IMR-90 (cell line): ENCODE results near the gene PID1. TPM values are rescaled to one million over a fixed set of nuclear protein-coding genes. Genes with fewer than 3 reads are reported as not detected.

Source experiments
- ATAC-seq: fragments of 200-7000 bp; cut with Tn5 transposase; 2 replicates; pipeline ENCODE4 v1.9.1; 2020; ENCODE audit warnings: low read depth, mild to moderate bottlenecking, moderate library complexity
- BruUV-seq: library from RNA; stranded (reverse); fragments of 400-500 nt; replicated peaks from 2 replicates; lab custom pipeline; 2021; lab: Mats Ljungman, UMichigan
- CTCF ChIA-PET: fragments of 300-600 bp; formaldehyde crosslinking; extraction: SDS; loops from one replicate; lab custom pipeline; 2021; ENCODE audit warnings: antibody characterized with exemption; lab: Yijun Ruan, JAX
- POLR2A ChIA-PET: fragments of 300-600 bp; sonication (Branson Sonifier 250); formaldehyde crosslinking; loops from one replicate; lab custom pipeline; 2022; ENCODE audit warnings: antibody characterized with exemption; ENCODE audit not compliant: unreplicated experiment; lab: Charles Lee
- DNase-seq: peaks from one replicate; pipeline ENCODE4 v3.0.0; 2013
- H2AFZ ChIP-seq: replicated peaks from 2 replicates; pipeline ENCODE3; 2013; ENCODE audit warnings: low read length, mild to moderate bottlenecking; ENCODE audit not compliant: poor library complexity
- H2AK5ac ChIP-seq: 2 replicates; pipeline ENCODE4 v1.6.1; 2013; ENCODE audit warnings: low read depth, low read length, inconsistent platforms
- H2AK9ac ChIP-seq: replicated peaks from 2 replicates; pipeline ENCODE3; 2013; ENCODE audit warnings: mild to moderate bottlenecking, low read depth, low read length, moderate library complexity; ENCODE audit not compliant: poor library complexity
- H2BK120ac ChIP-seq: 2 replicates; pipeline ENCODE4 v1.6.1; 2013; ENCODE audit warnings: low read depth, low read length, inconsistent platforms
- H2BK15ac ChIP-seq: 3 replicates; pipeline ENCODE4 v1.6.1; 2013; ENCODE audit warnings: low read depth, low read length, inconsistent platforms
- H2BK20ac ChIP-seq: 2 replicates; pipeline ENCODE4 v1.6.1; 2013; ENCODE audit warnings: low read depth, mild to moderate bottlenecking, inconsistent platforms, low read length, moderate library complexity
- H2BK5ac ChIP-seq: 2 replicates; pipeline ENCODE4 v1.6.1; 2013; ENCODE audit warnings: mild to moderate bottlenecking, low read depth, low read length, inconsistent platforms; ENCODE audit not compliant: poor library complexity, severe bottlenecking
- H3K14ac ChIP-seq: replicated peaks from 2 replicates; pipeline ENCODE4 v1.6.1; 2013; ENCODE audit warnings: low read depth, low read length, inconsistent platforms
- H3K18ac ChIP-seq: 2 replicates; pipeline ENCODE4 v1.6.1; 2013; ENCODE audit warnings: low read depth, low read length, control low read depth
- H3K23ac ChIP-seq: 2 replicates; pipeline ENCODE4 v1.6.1; 2013; ENCODE audit warnings: low read depth, low read length, inconsistent platforms
- H3K27ac ChIP-seq: 2 replicates; pipeline ENCODE4 v1.5.1; 2013; ENCODE audit warnings: mild to moderate bottlenecking, control low read depth, low read length; ENCODE audit not compliant: insufficient read depth
- H3K27me3 ChIP-seq: 2 replicates; pipeline ENCODE4 v1.6.1; 2013; ENCODE audit warnings: low read length; ENCODE audit not compliant: control insufficient read depth, insufficient read depth
- H3K36me3 ChIP-seq: 2 replicates; pipeline ENCODE4 v1.6.1; 2013; ENCODE audit warnings: low read length, mixed read lengths; ENCODE audit not compliant: control insufficient read depth, insufficient read depth
- H3K4ac ChIP-seq: 2 replicates; pipeline ENCODE4 v1.6.1; 2013; ENCODE audit warnings: low read depth, low read length, inconsistent platforms
- H3K4me1 ChIP-seq: 2 replicates; pipeline ENCODE4 v1.6.1; 2013; ENCODE audit warnings: low read length, mixed read lengths; ENCODE audit not compliant: control insufficient read depth, insufficient read depth
- H3K4me2 ChIP-seq: 2 replicates; pipeline ENCODE4 v1.6.1; 2013; ENCODE audit warnings: low read depth, mild to moderate bottlenecking, control low read depth, low read length, moderate library complexity
- H3K4me3 ChIP-seq: 2 replicates; pipeline ENCODE4 v1.5.1; 2013; ENCODE audit warnings: low read depth, mild to moderate bottlenecking, control low read depth, low read length, moderate library complexity; ENCODE audit not compliant: insufficient read depth
- H3K56ac ChIP-seq: 2 replicates; pipeline ENCODE4 v1.6.1; 2013; ENCODE audit warnings: low read length, inconsistent platforms; ENCODE audit not compliant: insufficient read depth; ENCODE audit errors: extremely low read depth
- H3K79me1 ChIP-seq, 2 experiments: 2 replicates each; pipeline ENCODE4 v1.6.1; 2013; ENCODE audit warnings: low read length in 2 of 2, inconsistent platforms in 1 of 2, low read depth in 1 of 2
- H3K9ac ChIP-seq: 2 replicates; pipeline ENCODE4 v1.6.1; 2013; ENCODE audit warnings: low read depth, low read length, control low read depth
- H3K9me1 ChIP-seq: 2 replicates; pipeline ENCODE4 v1.6.1; 2013; ENCODE audit warnings: low read length, inconsistent platforms; ENCODE audit not compliant: insufficient read depth
- H3K9me3 ChIP-seq: 2 replicates; pipeline ENCODE4 v1.6.1; 2013; ENCODE audit warnings: low read length; ENCODE audit not compliant: control insufficient read depth, insufficient read depth
- H4K20me1 ChIP-seq: 2 replicates; pipeline ENCODE4 v1.6.1; 2013; ENCODE audit warnings: low read length, inconsistent platforms; ENCODE audit not compliant: insufficient read depth
- H4K5ac ChIP-seq: 2 replicates; pipeline ENCODE4 v1.6.1; 2013; ENCODE audit warnings: mild to moderate bottlenecking, low read depth, low read length, control low read depth
- H4K8ac ChIP-seq, 2 experiments: 2 replicates each; pipeline ENCODE4 v1.6.1; 2013; ENCODE audit warnings: low read depth in 2 of 2, low read length in 2 of 2, control low read depth in 1 of 2, inconsistent platforms in 1 of 2
- H4K91ac ChIP-seq: 2 replicates; pipeline ENCODE4 v1.6.1; 2013; ENCODE audit warnings: low read depth, low read length, inconsistent platforms; ENCODE audit not compliant: insufficient read depth
- CHD1 ChIP-seq: IDR thresholded peaks from 2 replicates; pipeline ENCODE4 v1.6.1; 2012; ENCODE audit warnings: low read depth, low read length, improper control_type of control experiment
- FOS ChIP-seq: fragments of 150-350 bp; IDR thresholded peaks from 2 replicates; pipeline ENCODE4 v1.6.1; 2016; ENCODE audit warnings: low read depth, low read length
- MAFK ChIP-seq: IDR thresholded peaks from 2 replicates; pipeline ENCODE4 v1.6.1; 2012; ENCODE audit warnings: low read depth, low read length, improper control_type of control experiment
- MAZ ChIP-seq: IDR thresholded peaks from 2 replicates; pipeline ENCODE4 v1.6.1; 2012; ENCODE audit warnings: low read depth, mild to moderate bottlenecking, low read length, improper control_type of control experiment, moderate library complexity, borderline replicate concordance
- NFE2L2 ChIP-seq: fragments of 150-350 bp; IDR thresholded peaks from 2 replicates; pipeline ENCODE4 v1.6.1; 2016; ENCODE audit warnings: low read depth, mild to moderate bottlenecking, low read length
- RCOR1 ChIP-seq: IDR thresholded peaks from 2 replicates; pipeline ENCODE4 v1.6.1; 2012; ENCODE audit warnings: mild to moderate bottlenecking, low read length, improper control_type of control experiment; ENCODE audit not compliant: insufficient replicate concordance
- RFX5 ChIP-seq: IDR thresholded peaks from 2 replicates; pipeline ENCODE4 v1.8.0; 2012; ENCODE audit warnings: low read depth, mild to moderate bottlenecking, low read length, moderate library complexity
- WGBS, 2 experiments: methylation state at CpG; one replicate each; pipeline versions ENCODE4 v1.1.5 to v1.1.7; 2013; ENCODE audit warnings: missing lambda C conversion rate in 2 of 2; ENCODE audit not compliant: insufficient read length in 1 of 2; ENCODE audit errors: extremely low coverage in 2 of 2; 5-methylcytosine and 5-hydroxymethylcytosine counted together
- dilution Hi-C: fragments of 300-500 bp; cut with HindIII; formaldehyde crosslinking; loops from one replicate; pipeline ENCODE4 v1.14.3; 2018; ENCODE audit warnings: low sequenced_read_pairs; ENCODE audit not compliant: unreplicated experiment
- in situ Hi-C: fragments of 300-500 bp; cut with MboI; formaldehyde crosslinking; loops from 3 replicates; pipeline ENCODE4 v1.14.3; 2019; ENCODE audit warnings: low sequenced_read_pairs, inconsistent platforms, mixed read lengths
- intact Hi-C: fragments of 100-400 bp; cut with micrococcal nuclease; formaldehyde crosslinking; loops from 2 replicates; pipeline ENCODE4 v1.10.0; 2022
- polyA plus RNA-seq, 3 experiments: library from polyadenylated mRNA; depleted of rRNA; stranded (reverse); fragments of >200 nt; gene quantifications; 2 replicates each; pipeline ENCODE4 v1.2.3, GENCODE V29; 2012; ENCODE audit warnings: low replicate concordance in 1 of 3
- total RNA-seq: library from RNA; depleted of rRNA; stranded (reverse); fragments of >200 nt; gene quantifications from 2 replicates; pipeline ENCODE4 v1.2.3, GENCODE V29; 2012

Gene PID1
- total and polyA plus RNA-seq, 2 of the 4 experiments (the other 2 are of a cell fraction) = 0.90 to 1.9 TPM

GRCh38 chr2:229296536-229296935 is 25.4 kb upstream of the PID1 start:
- ChIA-PET POLR2A (no interaction called here), CTCF (no interaction called here)
- no peak for ATAC-seq
- H3K4ac ChIP-seq = no peak overlapping the region
- no peaks in the 10 kb centered on the region for H4K20me1 ChIP-seq
- H2BK20ac ChIP-seq = no peak overlapping the region
- in situ Hi-C loops = no loop called here
- H3K27me3 ChIP-seq = no peaks in the 10 kb centered on the region
- no peak overlapping the region for H3K18ac ChIP-seq
- no peak overlapping the region for H3K27ac ChIP-seq
- H2AFZ ChIP-seq = no peak overlapping the region
- no peaks in the 10 kb centered on the region for H3K4me1 ChIP-seq
- intact Hi-C loops = no loop called here
- no peak overlapping the region for H4K8ac ChIP-seq
- no peak overlapping the region for H3K4me2 ChIP-seq
- no peak overlapping the region for H3K14ac ChIP-seq
- no TSS peak for BruUV-seq
- H3K79me1 ChIP-seq = no peaks in the 10 kb centered on the region
- H2AK9ac ChIP-seq = no peak overlapping the region
- no peaks in the 10 kb centered on the region for H3K9me1 ChIP-seq
- H4K91ac ChIP-seq = no peak overlapping the region
- H2AK5ac ChIP-seq = no peak overlapping the region
- H3K9ac ChIP-seq = no peak overlapping the region
- no peak overlapping the region for H4K5ac ChIP-seq
- H3K36me3 ChIP-seq = no peaks in the 10 kb centered on the region
- TF ChIP-seq RFX5 = no peak
- no peak for TF ChIP-seq RCOR1
- TF ChIP-seq NFE2L2 = no peak
- TF ChIP-seq CHD1 = no peak
- no peak for TF ChIP-seq MAZ
- TF ChIP-seq MAFK = no peak
- no peak for TF ChIP-seq FOS
- no peak for DNase-seq
- no peak overlapping the region for H2BK5ac ChIP-seq
- H3K4me3 ChIP-seq = no peak overlapping the region
- H3K23ac ChIP-seq = no peak overlapping the region
- no peak overlapping the region for H2BK15ac ChIP-seq
- dilution Hi-C loops = no loop called here
- no peak overlapping the region for H3K56ac ChIP-seq
- H2BK120ac ChIP-seq = no peak overlapping the region
- H3K9me3 ChIP-seq = peaks cover 1% of the 10 kb centered on the region; the same call in 1 of the 2 replicates
- no CpG with 5 or more reads among the region's 3 CpGs for WGBS, 2 experiments
